Stimulated activated naive CD8-positive, alpha-beta T cell treated with anti-CD3 and anti-CD28 coated beads, Interleukin-15, Interleukin-2, amounts not matched to agents 100 U/mL and 50 U/mL, for 24 hours (primary cell): Measurements from ENCODE around the gene CXorf38.
"Not testable (repeated sequence)": the region's sequence is repeated elsewhere in the genome, so short reads cannot be mapped to it uniquely, and the experiment has no call there.

Source experiments
- ATAC-seq: fragments of 150-1000 bp; cut with Tn5 transposase; one replicate; pipeline ENCODE4 v1.10.0; 2021
- DNase-seq: peaks from one replicate; pipeline ENCODE4 v3.0.0; 2021

The CXorf38 gene

DNA sequence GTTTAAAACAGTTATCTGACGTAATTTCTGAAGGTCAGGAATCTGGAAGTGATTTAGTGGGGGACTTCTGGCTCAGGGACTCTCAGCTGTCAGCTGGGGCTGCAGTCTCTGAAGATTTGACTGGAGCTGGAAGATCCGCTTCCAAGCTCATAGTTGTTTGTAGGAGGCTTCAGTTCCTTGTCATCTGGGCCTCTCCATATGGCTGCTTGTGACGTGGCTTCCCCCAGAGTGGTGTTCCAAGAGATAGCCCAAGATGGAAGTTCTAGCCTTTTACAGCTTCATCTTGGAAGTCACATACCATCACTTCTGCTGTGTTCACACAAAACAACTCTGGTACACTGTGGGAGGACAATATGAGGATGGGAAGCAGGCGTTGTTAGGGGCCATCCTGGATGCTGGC lies 22.1 kb downstream of the CXorf38 start:
- ATAC-seq (no peak), DNase-seq (no peak)

DNA sequence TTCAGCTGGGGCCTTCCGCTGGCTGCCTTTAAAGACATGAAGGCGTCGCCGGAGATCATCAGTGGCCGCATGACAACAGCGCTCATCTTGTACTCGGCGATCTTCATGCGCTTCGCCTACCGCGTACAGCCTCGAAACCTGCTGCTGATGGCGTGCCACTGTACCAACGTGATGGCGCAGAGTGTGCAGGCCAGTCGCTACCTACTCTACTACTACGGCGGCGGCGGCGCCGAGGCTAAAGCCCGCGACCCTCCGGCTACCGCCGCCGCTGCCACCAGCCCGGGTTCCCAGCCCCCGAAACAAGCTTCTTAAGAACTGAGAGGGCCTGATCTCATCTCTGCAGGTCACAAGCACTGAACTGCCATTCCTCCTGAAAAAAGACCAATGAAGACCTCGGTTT lies 23.7 kb downstream of the CXorf38 start:
- DNase-seq (no peak), ATAC-seq (no peak)

DNA sequence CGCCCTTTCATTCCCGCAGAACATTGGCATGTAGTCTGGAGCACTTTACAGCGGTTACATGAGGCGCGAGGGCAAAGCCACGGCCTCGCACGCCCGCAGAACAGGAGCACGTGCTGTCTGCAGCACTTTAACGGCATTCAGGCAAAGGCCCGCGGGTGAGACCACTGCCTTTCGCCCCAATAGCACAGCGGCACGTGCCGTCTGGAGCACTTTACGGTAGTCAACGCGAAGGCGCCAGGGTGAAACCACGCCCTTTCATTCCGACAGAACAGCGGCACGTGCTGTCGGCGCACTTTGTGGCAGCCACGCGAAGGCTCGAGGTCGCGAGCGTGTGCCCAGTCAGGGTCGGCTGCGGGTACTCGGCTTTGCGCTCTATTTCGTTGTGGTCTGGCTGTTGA lies 24.2 kb downstream of the CXorf38 start, which contains the start of gene MPC1L:
Gene MPC1L (plus strand): TSS at position 290 of the 398 bp plus-strand sequence. CDS start 138 bp downstream, outside the sequence.
- DNase-seq (no peak), ATAC-seq (no peak)

GRCh38 chrX:40622479-40623138 lies 24.8 kb downstream of the CXorf38 start:
- no peak for DNase-seq
- no peak for ATAC-seq

GRCh38 chrX:40617566-40617965 lies 29.8 kb downstream of the CXorf38 start:
- ATAC-seq (no peak), DNase-seq (no peak)

GRCh38 chrX:40615976-40616375 lies 31.4 kb downstream of the CXorf38 start:
- ATAC-seq (no peak), DNase-seq (no peak)

DNA sequence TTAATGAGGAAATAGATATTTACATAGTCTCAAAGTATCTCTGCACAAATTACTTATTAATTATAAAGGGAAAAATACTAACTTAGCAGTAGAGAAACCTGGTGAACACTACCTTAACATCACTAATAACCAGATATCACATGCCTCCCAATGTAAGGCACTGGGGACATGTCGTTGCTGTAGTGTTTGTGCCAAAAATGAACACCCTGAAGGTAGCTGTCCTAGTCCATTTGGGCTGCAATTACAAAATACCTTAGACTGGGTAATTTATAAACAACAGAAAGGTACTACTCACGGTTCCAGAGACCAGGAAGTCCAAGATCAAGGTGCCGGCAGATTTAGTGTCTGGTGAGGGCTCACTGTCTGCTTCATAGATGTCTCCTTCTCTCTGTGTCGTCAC lies 34.9 kb downstream of the CXorf38 start:
- no peak for DNase-seq
- ATAC-seq: no peak

GRCh38 chrX:40607381-40607780 lies 40.0 kb downstream of the CXorf38 start:
- ATAC-seq: no peak

GRCh38 chrX:40603446-40603845 lies 43.9 kb downstream of the CXorf38 start:
- no peak for DNase-seq
- no peak for ATAC-seq

More at GRCh38 chrX:40607381-40607780, 40.0 kb downstream of the CXorf38 start:
- no peak for DNase-seq

DNA sequence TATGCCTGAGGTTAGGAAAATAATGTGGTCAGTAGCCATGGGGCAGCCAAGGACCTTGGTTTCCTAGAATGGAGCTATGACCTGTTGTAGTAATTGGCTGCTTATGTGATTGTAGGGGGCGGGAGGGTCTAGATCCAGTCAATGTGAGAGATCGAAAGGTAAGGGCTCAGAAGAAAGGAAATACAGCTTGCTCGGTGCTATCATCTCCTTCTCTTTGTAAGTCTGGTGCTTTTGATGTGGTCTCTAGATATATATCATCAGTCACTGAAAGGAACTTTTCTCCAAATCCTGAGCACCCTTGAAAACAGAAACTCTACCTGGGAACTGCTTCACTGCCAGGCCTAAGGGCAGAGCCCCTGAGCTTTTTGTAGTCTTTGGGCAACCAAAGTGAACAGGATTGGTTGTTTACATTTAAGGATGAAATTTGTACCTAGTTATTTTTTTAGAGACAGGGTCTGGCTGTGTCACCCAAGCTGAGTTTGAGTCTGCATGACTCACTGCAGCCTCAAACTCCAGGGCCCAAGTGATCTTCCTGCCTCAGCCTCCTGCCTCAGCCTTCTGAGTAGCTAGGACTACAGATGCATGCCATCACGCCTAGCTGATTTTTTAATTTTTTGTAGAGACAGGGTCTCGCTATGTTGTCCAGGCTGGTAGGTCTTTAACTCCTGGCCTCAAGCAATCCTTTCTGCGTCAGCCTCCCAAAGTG lies 57.6 kb downstream of the CXorf38 start:
- peak; percentile 96 for ATAC-seq
- peak; percentile 12 for DNase-seq

DNA sequence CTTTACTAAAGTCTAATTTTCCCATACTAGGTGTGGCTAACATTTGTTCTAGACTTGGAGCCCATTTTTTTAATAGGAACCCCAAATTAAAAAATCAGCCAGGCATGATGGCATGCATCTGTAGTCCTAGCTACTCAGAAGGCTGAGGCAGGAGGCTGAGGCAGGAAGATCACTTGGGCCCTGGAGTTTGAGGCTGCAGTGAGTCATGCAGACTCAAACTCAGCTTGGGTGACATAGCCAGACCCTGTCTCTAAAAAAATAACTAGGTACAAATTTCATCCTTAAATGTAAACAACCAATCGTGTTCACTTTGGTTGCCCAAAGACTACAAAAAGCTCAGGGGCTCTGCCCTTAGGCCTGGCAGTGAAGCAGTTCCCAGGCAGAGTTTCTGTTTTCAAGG lies 59.7 kb downstream of the CXorf38 start:
- DNase-seq: not testable (repeated sequence)
- ATAC-seq: peak; percentile 28

- DNase-seq: no peak
- ATAC-seq: no peak
These were observed 64.5 kb downstream of the CXorf38 start for GRCh38 chrX:40582811-40583210.

DNA sequence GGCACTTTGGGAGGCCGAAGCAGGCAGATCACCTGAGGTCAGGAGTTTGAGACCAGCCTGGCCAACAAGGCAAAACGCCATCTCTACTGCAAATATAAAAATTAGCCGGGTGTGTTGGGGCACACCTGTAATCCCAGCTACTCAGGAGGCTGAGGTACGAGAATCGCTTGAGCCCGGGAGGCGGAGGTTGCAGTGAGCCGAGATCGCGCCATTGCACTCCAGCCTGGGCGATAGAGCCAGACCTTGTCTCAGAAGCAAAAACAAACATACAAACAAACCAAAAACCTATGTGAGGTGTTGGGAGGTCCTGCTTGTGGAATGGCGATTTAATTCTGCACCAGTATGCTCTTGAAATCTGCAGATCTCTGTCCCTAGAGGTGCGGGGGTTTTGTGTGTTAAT lies 65.2 kb downstream of the CXorf38 start:
- DNase-seq, ATAC-seq: not testable (repeated sequence)

GRCh38 chrX:40581336-40581920 lies 65.9 kb downstream of the CXorf38 start:
- DNase-seq: no peak
- no peak for ATAC-seq

DNA sequence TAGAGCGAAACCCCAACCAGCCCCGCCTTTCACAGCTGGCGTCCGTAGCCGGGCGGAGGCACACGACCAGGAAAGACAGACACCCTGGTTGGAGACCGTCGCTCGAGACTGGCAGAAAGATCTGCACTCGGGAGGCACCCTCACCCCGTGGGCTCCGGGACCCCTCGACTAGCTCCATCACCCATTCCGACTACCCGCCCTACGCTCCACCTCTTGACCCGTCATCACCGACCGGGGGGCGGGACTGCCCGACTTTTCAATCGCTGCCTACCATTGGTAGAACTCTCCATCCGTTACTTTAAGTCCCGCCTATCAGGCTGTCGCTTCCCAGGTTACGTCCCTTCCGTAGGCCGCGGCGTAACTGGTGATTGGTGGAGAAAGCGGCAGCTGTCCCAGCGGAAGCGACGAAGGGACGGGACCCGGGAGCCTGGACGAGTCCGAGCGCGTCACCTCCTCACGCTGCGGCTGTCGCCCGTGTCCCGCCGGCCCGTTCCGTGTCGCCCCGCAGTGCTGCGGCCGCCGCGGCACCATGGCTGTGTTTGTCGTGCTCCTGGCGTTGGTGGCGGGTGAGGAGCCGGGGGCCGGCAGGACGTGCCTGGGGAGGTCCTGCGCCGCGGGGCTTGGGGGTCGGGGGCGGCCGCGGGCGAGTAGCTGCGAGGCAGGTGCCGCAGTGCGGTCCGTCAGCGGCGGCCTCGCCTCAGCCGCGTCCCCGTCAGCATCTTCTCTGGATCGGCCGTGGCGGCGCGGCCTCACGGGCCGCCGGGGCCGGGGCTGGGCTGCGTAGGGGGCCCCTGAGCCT lies 66.6 kb downstream of the CXorf38 start, which contains the start of gene ATP6AP2:
Gene ATP6AP2 (plus strand): TSS at position 434 of the 799 bp plus-strand sequence. CDS start 96 bp downstream, at position 530.
- DNase-seq (peak; percentile 86), ATAC-seq (peak; percentile 98)

DNA sequence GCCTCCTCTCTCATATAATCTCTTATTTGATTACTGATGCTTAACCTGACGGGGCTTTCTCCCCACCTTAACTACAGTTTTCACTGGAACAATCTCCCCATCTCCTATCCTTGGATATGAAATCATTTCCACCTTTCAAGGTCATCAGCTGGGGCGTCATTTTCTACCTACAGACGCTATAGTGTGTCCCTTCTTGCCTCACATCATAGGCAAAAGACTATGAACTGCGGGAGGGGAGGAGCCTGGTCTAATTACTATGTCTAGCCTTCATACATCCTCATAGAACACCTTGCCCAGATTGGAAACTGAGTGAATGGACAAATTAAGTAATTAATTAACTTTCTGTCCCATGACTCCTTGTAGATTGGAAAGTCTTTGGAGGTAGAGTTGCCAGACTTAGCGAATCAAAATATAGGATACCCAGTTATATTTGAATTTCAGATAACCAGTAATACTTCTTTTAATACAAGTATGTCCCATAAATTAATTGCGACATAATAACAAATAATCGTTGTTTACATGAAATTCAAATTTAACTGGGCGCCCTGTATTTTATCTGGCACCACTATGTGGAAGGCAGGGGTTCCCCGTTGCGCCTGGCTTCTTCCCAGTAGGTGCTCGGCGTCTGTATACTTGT lies 67.3 kb downstream of the CXorf38 start:
- no peak for ATAC-seq
- DNase-seq: no peak

- DNase-seq (no peak), ATAC-seq (no peak)
These were observed 68.2 kb downstream of the CXorf38 start for GRCh38 chrX:40579141-40579540.

DNA sequence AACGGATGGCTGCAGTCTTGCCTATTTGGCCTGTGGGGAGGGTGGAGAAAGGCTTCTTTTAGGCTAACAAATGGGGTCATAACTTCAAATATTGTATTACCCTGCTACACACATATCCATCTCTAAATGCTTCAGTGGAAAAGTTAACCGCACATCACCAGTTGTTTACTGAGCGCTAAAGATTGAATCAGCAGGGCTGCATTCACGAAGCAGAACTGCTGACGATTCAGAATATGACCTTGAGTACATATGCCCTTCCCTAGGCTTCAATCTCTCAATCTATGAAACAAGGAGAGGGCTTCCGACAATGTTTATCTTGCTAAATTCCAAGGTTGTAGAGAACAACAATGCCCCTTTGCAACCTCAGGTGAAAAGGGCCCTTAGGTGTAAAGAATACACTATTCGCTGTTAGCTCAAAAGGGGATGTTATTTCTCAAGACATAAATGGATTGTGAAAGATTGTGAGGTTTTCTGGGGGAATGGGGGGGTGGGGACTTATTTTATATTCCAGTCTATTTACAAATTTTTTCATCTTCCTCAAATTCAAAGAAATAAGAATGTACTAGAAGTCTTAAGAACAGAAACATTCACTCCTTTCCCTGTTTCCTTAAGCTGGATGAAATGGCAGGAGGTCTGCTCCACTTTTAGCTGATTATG lies 69.2 kb downstream of the CXorf38 start:
- no peak for DNase-seq
- ATAC-seq: no peak
